ENCODE data around the gene CACNA2D2. TPM values are rescaled to one million over a fixed set of nuclear protein-coding genes. Genes with fewer than 3 reads are reported as not detected.
A peak's percentile ranks its signal among the peaks of the same experiment; 100 is the strongest.
"Not testable (repeated sequence)": the region's sequence is repeated elsewhere in the genome, so short reads cannot be mapped to it uniquely, and the experiment has no call there.

Gene CACNA2D2
- total RNA-seq, 1 experiment from 2014 or later = 0.04 TPM

GRCh38 chr3:50530001-50530970, 26.9 kb upstream of the CACNA2D2 start:
- no peak for DNase-seq (ENCODE audit: low spot score)

DNA sequence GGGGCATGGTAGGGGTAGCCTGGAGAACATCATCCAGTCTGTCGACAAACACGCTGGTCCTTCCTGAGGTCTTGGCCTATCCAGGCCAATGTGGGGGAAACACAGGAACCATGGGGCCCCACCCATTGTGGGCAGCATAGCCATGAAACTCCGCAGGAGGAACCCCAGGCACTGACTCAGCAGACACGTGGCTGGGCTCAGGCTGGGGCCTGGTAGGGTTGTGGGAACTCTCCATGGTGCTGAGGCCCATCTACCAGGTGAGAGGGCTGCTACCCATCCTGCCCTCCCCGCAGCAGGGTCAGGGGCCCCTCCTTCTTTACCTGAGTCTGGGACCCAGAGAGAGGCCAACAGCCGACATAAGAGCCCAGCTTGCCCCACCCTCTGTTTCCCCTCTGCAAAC, 22.6 kb upstream of the CACNA2D2 start:
- peak; percentile 29 for DNase-seq (ENCODE audit: low spot score)

- DNase-seq (ENCODE audit: low spot score) = no peak
Observed at GRCh38 chr3:50525191-50525910, 21.9 kb upstream of the CACNA2D2 start.

DNA sequence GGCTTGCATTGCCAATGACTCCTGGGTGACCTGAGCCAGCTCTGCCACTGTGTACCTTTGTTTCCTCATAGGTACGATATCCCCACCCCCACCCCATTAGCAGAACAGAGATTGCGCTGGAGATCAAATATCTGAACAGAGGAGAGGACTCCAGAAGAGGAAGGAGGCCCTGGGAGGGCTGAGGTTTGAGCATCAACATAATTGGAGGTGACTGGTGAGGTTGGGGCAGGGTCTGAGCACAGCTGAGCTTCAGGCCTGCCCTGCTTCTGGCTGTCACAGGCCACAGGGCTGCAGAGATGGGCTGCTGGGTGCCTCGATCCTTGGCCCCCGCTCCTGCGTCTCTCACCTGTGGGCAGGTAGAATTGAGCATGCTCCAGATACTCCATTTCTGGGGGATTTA, 21.3 kb upstream of the CACNA2D2 start:
- DNase-seq (ENCODE audit: low spot score) = no peak

DNA sequence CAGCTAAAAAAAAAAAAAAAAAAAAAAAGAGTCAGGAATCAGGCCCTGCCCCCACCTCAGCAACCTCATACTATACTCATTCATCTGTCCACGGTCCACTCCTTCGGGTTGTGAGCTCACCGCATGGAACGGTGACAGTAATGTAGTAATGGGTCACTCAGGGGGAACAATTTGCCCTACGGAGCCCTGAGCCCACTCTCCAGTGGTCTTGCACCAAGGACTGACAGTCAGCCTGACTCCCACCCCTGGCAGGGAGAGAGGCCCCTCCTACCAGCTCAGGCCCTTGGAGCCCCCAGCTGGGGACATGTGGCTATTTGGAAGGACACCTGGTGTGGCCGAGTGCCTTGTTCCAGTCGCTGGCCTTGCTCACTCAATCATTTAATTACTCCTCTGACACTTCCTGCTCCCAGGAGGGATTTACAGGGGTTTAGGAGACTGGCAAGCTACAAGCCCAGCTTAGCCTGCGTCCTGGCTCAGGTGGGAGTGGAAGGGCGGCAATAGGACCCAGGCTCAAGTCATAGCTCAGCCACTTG, 19.9 kb upstream of the CACNA2D2 start:
- no peak for DNase-seq (ENCODE audit: low spot score)

DNA sequence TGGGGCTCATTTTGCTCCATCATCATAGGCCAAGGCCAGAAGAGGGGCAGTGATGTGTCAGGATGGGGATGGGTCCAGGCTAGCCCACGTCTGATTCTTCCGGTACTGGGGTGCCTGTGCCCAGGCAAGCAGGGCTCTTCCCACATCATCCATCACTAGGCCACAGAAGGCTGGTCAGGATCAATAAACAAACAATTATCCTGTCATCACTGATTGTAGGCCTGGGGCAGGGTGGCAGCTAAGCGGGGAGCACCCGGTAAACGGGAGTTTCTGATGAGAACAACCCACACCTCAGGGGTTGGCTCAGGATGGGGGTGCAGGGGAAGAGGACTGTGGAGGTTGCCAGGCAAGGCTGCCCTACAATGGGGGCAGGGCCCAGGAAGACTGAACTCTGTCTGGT, 18.1 kb upstream of the CACNA2D2 start:
- no peak for DNase-seq (ENCODE audit: low spot score)

- no peak for DNase-seq (ENCODE audit: low spot score)
Observed at GRCh38 chr3:50520849-50521248, 17.4 kb upstream of the CACNA2D2 start.

DNA sequence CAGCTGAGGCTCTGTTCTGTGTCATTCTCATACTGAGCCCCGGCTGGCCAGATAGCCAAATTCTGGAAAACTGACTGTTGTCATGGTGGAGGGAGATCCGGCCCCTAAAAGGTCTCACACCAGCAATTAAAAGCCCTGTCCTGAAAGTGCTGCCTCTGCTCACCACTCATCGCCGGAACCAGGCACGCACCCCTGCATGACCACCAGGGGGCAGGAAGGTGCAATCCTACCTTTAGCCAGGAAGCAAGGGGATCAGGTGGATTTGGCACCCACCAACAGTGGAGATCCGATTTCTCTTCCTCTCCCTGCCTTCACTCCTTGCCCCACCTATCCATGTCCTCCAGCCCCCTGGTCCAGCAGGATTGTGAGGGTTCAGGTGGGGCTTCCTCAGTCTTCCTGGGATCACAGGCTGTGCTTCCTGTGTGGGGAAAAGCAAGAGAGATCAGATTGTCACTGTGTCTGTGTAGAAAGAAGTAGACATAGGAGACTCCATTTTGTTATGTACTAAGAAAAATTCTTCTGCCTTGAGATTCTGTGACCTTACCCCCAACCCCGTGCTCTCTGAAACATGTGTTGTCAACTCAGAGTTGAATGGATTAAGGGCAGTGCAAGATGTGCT, 16.1 kb upstream of the CACNA2D2 start:
- peak; percentile 37 for DNase-seq (ENCODE audit: low spot score)

- DNase-seq (ENCODE audit: low spot score) = no peak
Observed at GRCh38 chr3:50518436-50518835, 15.0 kb upstream of the CACNA2D2 start.

- no peak for DNase-seq (ENCODE audit: low spot score)
Observed at GRCh38 chr3:50517721-50518206, 14.3 kb upstream of the CACNA2D2 start.

- no peak for DNase-seq (ENCODE audit: low spot score)
Observed at GRCh38 chr3:50516440-50516871, 13.0 kb upstream of the CACNA2D2 start.

DNA sequence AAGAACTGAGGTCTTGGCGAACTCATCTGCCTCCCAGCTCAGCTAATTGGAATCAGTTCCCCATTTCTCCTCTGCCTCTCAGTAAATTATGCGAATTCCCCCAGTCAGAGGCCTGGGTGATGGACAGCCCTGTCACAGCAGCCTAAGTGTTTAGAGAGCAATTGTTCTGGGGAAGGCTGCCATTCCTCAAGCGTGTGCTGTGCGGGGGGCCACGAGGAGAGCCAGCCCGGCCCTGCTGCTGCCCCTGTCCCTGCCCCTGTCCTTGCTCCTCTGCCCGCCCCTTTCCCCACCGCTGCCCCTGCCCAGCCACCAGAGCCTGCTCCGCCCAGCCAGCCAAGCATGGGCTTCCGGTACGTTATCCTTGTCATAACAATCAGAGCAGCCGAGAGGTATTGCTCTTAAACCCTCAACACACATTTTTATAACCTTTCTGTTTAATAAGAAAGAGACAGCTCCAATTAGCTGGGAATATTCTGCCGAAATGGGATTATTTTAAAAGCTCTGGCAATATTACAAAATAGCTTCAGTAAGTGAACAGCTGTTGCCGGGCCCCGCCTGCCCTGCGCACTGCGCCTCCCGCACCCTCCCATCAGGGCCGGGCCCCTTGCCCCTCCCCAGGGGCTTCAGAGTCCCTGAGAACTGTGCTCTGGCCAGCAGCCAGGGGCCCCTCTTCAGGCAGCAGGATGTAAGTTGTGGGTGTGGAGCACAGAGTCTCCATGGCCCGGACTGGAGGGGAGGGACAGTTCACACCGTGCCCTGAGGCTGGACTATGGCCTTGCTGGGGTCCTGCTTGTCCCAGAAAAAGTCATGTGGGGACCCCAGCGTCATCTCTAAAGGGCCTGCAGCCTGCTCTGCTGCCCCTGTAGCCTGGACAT, 12.4 kb upstream of the CACNA2D2 start:
- DNase-seq (ENCODE audit: low spot score) = no peak

DNA sequence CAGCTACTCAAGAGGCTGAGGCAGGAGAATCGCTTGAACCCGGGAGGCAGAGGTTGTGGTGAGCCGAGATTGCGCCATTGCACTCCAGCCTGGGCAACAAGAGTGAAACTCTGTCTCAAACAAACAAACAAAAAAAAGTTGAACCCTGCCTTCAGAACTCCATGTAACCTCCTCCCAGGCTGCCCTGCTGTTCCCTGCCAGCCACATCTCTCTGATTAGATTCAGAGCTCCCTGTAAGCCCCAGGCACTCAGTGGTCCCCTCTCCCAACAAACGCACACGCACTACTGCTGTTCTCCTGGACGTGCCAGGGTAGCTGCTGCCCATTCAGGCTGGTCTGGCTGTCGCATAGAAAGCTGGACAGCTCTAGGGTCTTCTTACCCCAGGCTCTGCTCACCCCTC, 9.5 kb upstream of the CACNA2D2 start:
- DNase-seq (ENCODE audit: low spot score) = not testable (repeated sequence)

DNA sequence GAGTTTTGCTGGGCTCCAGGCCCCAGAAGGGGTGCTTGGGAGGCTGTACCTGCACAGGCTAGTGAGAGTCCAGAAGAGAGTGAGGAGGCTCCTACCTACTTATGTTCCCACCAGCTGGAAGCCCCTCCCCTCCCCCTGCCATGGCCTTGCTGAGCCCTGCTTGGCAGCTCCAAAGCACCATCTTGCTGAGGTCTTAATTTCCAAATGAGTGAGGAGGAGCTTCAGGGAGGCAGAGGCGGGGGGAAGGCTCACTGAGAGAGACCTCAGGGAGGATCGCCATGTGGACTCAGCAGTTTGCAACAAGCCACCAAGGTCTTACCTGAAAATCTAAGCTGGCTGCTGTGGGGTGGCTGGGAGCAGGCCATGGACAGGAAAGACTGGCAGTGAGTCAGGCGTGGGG, 8.7 kb upstream of the CACNA2D2 start:
- no peak for DNase-seq (ENCODE audit: low spot score)

DNA sequence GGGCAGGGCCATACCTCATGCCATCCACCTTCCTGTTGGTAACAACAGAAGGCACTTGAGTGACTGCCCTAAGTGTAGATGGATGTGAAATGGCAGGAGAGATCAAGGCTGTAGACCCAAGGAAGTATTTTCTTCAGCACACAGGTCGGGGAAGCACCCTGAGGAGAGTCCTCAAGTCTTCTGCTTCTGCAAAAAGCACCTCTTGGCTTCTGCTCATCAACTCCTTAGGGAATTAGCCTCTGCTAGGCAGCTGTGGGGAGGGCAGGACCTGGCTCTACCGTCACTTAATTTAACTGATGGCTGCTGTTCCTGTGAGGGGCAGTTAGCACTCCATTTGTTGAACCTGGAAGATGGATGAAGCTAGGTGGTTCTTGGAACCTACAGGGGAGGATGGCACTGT, 6.9 kb upstream of the CACNA2D2 start:
- DNase-seq (ENCODE audit: low spot score) = no peak

DNA sequence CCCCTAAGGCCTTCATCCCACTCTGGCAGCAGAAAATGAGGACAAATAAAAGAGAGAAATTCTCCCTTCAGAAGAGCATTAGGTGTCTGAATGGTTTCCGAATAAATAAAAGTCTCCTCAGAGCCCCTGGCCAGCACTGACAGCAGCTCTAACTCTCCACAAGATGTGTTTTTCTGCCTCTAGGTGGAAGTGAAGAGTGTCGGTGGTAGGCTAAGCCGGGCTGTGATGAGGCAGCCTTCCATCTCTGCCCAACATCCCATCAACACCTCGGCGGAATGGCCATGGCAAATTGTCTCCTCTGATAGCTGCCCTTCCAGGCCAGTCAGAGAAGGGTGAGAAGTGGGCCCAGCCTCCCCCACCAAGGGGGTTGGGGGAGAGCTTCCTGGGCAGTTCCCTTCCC, 6.3 kb upstream of the CACNA2D2 start:
- no peak for DNase-seq (ENCODE audit: low spot score)

- no peak for DNase-seq (ENCODE audit: low spot score)
Observed at GRCh38 chr3:50508821-50509220, 5.4 kb upstream of the CACNA2D2 start.

- DNase-seq (ENCODE audit: low spot score) = no peak
Observed at GRCh38 chr3:50506169-50506568, 2.7 kb upstream of the CACNA2D2 start.

DNA sequence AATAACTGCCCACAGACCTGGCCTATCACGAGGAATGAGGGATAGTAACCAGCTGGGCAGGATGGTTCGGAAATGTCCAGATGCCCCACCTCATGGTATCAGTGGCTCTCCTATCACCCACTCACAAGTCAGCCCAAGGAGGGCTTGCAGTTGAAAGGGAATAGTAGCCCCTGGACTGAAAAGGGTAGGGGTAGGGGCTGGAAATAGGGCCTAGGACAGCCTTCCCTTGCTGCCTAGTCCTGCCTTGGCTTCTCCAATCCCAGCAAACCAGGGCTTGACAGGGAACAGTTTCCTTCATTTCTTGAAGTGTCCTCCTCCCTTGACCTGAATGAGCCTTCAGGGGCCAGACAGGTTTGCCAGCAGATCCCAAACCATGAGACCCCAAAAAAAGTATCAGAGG, 1.2 kb upstream of the CACNA2D2 start:
- DNase-seq (ENCODE audit: low spot score) = no peak

DNA sequence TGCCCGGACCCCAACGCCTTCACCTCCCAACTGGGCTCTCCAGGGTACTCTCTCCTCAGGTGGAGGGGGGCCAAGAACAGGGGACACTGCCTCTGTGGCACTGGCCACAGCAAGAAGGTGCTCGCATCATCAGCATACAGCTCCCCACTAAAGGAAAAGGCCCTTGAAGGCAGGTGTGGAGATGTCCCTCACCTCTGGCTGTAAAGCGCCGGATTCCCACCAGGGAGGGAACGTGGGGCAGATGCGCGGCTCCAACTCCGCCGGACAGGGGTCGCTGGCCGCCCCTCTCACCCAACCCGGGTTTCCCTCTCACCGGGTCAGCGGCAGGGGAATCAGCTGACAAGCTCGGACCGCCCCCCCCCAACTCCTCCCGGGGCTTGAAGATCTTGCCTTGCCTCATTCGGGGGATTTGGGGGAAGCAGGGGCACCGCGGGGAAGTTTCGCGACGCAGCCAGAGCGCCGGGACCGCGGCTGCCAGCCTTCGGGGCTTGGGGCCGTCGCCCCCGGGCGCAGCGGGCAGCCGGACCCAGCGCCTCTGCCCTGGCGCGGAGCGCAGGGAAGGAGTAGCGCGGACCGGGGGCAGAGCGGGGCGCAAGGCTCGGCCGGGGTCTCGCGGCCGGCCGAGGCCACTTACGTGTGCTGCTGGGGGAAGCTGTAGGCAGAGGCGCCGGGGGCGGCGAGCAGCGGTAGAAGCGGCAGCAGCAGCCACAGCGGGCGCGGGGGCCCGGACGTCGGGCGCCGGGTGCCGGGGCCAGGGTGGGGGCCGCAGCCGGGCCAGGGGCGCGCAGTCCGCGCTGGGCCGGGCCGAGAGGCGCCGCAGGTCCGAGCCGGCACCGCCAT, 630 bp downstream of the CACNA2D2 start:
- no peak for DNase-seq (ENCODE audit: low spot score)
